T-helper 2 cell treated with Interferon-gamma antibody and Interleukin-4, amounts not matched to agents 100 ng/mL and 5 ng/mL, for 36 hours (primary cell): ENCODE measurements around the gene CFAP45. TPM values are rescaled to one million over a fixed set of nuclear protein-coding genes. Genes with fewer than 3 reads are reported as not detected.

Experiments used
- intact Hi-C: fragments of 100-400 bp; cut with micrococcal nuclease; formaldehyde crosslinking; loops from one replicate; pipeline ENCODE4 v1.15.1; 2023
- total RNA-seq: library from RNA; stranded (reverse); gene quantifications from 2 replicates; pipeline ENCODE4 v1.2.3, GENCODE V29; 2022

The CFAP45 gene
- total RNA-seq, 1 donor from 2014 or later: 0.98 TPM

DNA sequence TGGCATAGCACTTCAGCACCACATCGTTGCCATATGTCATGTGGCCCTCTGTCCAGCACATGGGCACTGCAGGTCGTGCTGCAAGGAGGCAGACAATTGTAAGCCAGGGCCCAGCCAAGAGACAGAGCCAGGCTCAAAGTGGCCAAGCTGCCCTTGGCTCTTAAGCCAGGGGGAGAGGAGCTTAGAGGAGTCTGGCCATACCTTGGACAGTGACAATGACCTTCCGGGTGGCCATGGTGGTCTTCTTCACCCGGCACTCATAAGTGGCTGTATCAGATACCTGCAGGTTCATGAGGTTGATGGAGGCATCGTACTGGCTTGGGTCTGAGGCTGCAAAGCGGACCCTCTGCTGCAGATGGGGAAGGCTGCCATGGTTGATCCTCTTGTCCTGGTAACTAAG, 42.1 kb downstream of the CFAP45 start:
- intact Hi-C loops: no loop called here

- intact Hi-C loops: no loop called here
These were observed 43.4 kb downstream of the CFAP45 start for GRCh38 chr1:159856576-159856975.

- intact Hi-C loops: loop anchor here (2.0 kb wide), 3 partner anchors 35 to 75 kb away; partner anchors contain the start of gene DUSP23
These were observed 44.3 kb downstream of the CFAP45 start for GRCh38 chr1:159855709-159856108.

- intact Hi-C loops: loop anchor here (2.0 to 5.0 kb wide), 4 partner anchors 36 to 153 kb away; partner anchors contain the start of gene DUSP23
These were observed 45.2 kb downstream of the CFAP45 start for GRCh38 chr1:159854693-159855192.

DNA sequence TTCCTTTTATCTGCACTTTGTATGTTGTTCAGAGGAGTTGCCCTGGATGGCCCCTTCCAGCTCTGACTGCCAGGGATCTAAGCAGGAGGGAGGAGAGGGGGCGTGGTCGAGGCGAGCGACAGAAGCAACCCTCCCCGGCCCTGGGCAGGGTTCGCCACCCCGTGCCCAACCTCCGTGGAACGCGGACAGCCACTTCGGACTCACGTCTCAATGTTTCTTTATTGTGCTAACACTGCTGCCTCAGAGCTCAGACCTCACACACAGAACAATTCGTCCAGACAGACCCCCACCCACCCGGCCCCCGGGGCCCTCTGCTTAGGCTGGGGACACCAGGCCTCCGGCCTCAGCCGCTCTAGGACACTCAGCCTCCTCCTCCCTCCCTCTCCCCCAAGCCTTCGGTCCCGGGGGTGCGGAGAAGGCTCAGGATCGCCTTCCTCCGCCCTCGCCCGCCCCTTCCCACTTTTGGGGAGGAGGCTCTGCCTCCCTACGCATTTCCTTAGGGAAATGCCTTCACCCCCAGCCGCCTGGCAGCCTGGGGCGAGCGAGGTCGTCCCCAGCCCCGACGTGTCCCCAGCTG, 45.8 kb downstream of the CFAP45 start:
- intact Hi-C loops: loop anchor here (2.0 to 5.0 kb wide), 4 partner anchors 37 to 153 kb away; partner anchors contain the start of gene DUSP23

DNA sequence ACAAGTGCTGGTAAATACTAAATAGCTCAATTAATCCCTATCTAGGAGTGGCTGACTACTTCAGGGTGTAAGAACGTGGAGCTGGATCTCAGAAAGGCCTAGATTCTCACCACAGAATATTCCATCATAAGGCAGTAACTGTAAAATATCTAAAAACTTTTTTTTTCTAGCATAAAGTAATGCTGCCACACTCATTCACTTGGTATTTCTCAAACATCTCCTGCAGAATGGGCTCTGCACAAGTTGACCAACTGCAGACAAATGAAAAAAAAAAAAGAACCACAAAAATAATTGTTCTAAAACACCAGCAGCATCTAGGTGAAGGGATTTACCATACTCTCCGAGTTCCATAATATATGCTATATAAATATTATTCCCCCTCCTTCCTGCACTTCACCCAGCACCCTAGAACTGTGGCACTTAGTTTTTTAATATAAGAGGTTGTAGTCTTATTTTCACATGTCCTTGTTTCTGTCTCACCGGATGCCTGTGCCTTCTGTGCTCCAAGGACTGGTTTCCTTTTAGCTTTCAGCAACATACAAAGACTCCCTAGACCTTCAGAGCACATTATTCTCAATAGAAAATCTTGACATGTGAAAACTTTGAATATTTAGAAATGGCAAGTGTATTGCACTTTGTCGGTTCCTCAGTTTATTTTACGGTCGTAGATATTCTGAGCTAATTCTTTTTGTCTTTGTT, 46.4 kb downstream of the CFAP45 start:
- intact Hi-C loops: loop anchor here (2.0 to 5.0 kb wide), 4 partner anchors 37 to 154 kb away; partner anchors contain the start of gene DUSP23

- intact Hi-C loops: loop anchor here (5.0 kb wide), 1 partner anchor 156 kb away; no protein-coding TSS in a partner anchor
These were observed 48.6 kb downstream of the CFAP45 start for GRCh38 chr1:159851407-159851806.

- intact Hi-C loops: loop anchor here (5.0 kb wide), 1 partner anchor 158 kb away; no protein-coding TSS in a partner anchor
These were observed 50.2 kb downstream of the CFAP45 start for GRCh38 chr1:159849626-159850366.

DNA sequence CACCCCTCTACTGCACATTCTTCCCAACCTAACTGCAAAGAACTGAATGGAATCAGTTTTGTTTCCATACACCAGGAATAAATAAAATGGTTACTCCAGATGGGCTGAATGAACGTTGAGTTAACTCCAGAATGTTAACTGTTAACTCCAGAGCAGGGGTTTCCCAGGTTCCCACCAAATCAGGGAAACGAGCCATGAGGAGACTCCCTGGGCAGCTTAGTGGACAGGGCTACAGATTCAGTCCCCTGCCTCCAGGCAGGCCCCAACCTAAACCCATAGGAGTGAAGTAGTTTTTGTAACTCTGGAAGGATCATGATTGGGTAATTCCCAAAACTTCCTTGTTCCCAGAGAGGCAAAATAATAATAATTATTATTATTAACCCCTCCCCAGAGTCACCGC, 51.6 kb downstream of the CFAP45 start:
- intact Hi-C loops: no loop called here

- intact Hi-C loops: no loop called here
These were observed 52.7 kb downstream of the CFAP45 start for GRCh38 chr1:159847231-159847630.

DNA sequence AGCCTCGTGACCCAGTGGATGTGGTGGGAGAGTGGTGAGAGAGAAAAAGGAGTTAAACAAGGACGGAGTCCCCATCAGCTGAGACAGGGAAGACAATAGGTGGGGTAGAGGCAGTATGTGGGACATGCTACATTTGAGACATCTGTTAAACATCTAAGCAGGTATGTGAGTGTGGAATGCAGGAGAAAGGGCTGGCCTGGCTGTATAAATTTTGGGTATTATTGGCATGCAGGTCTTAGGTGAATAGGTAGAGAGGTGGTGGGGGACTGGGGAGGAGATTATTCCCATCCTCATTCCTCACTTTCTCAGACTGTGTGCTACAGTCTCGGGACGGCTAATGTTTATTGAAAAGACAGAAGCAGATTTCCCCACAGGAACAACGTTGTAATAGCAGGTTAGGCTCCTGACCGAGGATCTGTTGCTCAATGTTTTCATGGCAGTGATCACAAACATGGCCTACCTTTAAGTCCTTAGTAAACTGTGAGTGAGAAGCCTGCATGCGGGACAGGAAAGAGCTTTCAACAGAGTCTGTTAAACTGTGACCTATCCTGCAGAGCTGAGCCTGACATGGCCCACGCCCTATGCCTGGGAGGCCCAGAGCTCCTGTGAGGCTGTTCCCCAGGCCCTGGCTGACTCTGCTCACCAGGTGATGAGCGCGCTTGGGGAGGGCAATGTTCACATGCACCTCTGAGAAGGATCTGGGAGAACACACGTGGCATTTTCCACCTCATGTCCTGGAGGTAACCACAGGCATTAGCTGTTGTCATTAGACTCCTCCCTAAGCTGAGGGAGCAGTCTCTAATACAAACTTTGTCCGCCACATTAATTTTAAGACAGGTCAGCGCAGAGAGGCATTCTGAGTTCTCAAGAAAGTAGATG, 54.0 kb downstream of the CFAP45 start:
- intact Hi-C loops: no loop called here

GRCh38 chr1:159843459-159843858, 56.5 kb downstream of the CFAP45 start:
- intact Hi-C loops: no loop called here

DNA sequence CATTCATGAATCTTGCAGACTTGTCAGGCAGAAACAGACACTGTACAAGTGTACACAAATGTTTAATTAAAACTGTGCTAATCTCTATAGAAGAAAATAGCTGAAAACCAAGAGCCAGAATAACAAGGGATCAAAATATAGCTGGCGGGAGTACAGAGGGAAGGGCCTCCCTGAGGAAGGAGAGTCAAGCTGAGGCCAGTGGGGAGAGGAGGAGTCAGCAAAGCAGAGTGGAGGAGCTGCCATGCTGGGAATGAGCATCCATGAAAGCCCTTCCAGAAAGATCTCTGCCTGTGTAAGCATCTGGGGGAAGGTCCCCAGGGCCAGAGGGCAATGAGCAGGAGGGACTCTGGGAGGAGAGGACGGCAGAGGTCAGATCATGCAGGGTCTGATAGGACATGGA, 58.2 kb downstream of the CFAP45 start:
- intact Hi-C loops: no loop called here

GRCh38 chr1:159839116-159839849, 60.7 kb downstream of the CFAP45 start:
- intact Hi-C loops: no loop called here

DNA sequence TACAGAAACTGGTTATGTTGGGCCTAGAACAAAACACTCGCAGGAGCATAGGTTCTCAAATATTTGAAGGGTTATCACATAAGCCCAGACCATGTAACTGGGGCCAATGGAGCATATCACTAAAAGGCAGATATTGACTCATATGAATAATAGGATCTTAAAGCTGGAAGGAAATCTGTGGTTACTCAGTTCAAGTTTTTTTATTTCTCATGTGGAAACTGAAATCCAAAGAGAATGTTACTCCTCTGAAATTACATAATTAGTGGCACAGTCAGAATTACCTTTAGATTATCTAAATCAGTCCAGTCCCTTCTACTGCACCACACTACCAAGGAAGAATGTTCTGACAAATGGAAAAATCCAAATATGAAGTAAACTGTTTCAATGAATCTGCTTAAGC, 61.2 kb downstream of the CFAP45 start:
- intact Hi-C loops: no loop called here

- intact Hi-C loops: no loop called here
These were observed 64.0 kb downstream of the CFAP45 start for GRCh38 chr1:159835862-159836525.

DNA sequence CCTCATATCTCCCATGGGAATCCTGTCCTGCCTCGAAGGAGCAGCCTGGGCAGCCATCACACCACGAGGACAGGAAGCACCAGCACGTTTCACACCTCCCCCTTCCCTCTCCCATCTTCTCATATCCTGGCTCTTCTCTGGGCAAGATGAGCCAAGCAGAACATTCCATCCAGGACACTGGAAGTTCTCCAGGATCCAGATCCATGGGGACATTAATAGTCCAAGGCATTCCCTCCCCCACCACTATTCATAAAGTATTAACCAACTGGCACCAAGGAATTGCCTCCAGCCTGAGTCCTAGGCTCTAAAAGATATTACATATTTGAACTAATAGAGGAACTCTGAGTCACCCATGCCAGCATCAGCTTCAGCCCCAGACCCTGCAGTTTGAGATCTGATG, 64.6 kb downstream of the CFAP45 start:
- intact Hi-C loops: no loop called here

- intact Hi-C loops: no loop called here
These were observed 67.7 kb downstream of the CFAP45 start for GRCh38 chr1:159832309-159832708.

DNA sequence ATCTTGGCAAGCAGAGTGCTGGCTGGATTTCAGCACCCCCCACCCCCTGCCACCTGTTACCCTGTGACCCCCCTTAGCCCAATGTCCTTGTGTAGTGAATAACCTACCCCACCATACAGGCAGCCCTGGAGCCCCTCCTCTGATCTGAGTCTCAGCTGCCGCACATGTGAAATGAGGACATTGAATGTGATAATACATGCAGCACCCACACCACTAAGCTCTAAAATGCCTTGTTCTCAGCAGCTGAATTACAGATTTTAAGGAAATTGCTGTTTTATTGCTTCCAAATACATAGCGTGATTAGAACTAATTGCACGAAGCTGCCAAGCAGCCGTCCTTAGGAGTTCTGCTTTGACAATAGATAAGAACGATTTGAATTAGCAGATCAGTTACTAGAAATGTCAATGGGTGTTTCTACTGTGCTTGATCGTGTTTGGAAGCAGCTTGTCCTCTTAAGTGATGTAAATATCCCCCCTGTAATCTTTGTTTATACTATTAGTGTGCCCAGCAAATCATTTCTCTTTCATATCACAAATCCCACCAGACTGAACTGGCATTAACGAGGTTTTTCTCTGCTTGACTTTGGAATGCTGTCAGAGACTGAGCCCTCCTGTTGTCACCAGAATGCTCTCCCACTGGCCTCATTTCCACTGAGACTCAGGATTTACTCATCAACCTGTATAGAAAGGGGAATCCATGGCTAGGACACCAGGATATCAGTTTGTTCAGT, 68.4 kb downstream of the CFAP45 start:
- intact Hi-C loops: no loop called here
